ENCODE results near the gene ELF4. TPM values are rescaled to one million over a fixed set of nuclear protein-coding genes. Genes with fewer than 3 reads are reported as not detected.

ELF4 gene
- total and polyA plus RNA-seq, 3 experiments from 2014 or later = 19.5 to 24.7 (median 23.8) TPM

GRCh38 chrX:130015181-130015580, 95.1 kb downstream of the ELF4 start:
- Histone ChIP-seq H3K4me1 (ENCODE audit: insufficient read depth, low read length) (no peaks in the 10 kb centered on the region), H3K36me3 (ENCODE audit: insufficient read depth, low read length) (no peaks in the 10 kb centered on the region), H3K4me3 (ENCODE audit: low read length) (no peak overlapping the region), H3K27ac (ENCODE audit: low read depth, low read length) (no peak overlapping the region), H3K9me3 (ENCODE audit: low read length) (no peaks in the 10 kb centered on the region), H3K27me3 (ENCODE audit: insufficient read depth, low read length, poor library complexity, severe bottlenecking) (no peaks in the 10 kb centered on the region)
- no peak for DNase-seq
- CTCF ChIA-PET = no interaction called here
- POLR2A ChIA-PET = interaction anchor here (0.8 kb wide), 1 partner anchor 23 kb away, joined by 3 read pairs; no protein-coding TSS in a partner anchor
- no peak overlapping the region for H3K4me3 Mint-ChIP-seq
- H3K36me3 Mint-ChIP-seq = peaks cover 0 to 60% (median 2%) of the 10 kb centered on the region in 3 donors
- no peak overlapping the region for H3K27ac Mint-ChIP-seq
- H3K4me1 Mint-ChIP-seq = no peaks in the 10 kb centered on the region
- no peaks in the 10 kb centered on the region for H3K9me3 Mint-ChIP-seq
- peaks cover 0 to 4% of the 10 kb centered on the region in 2 donors for H3K27me3 Mint-ChIP-seq

Other genes with a start within 250 kb of the ELF4 start
- gene UTP14A, start 204.3 kb downstream of the ELF4 start, total RNA-seq = 10 to 100 TPM; 62.1 to 66.8 TPM
- gene UTP14A, start 204.3 kb downstream of the ELF4 start, polyA plus RNA-seq = 12.5 TPM
- gene BCORL1, start 127.9 kb downstream of the ELF4 start, total RNA-seq = 10 to 100 TPM; 10.7 to 12.1 TPM
- 2.7 TPM for gene BCORL1, start 127.9 kb downstream of the ELF4 start, polyA plus RNA-seq
- 10 to 100 TPM; 57.7 to 58.2 TPM for gene AIFM1, start 55.3 kb upstream of the ELF4 start, total RNA-seq
- gene AIFM1, start 55.3 kb upstream of the ELF4 start, polyA plus RNA-seq = 34.8 TPM
- gene RAB33A, start 61.5 kb upstream of the ELF4 start, total RNA-seq = 10 to 100 TPM in 1 of 2 experiments, 1 to 10 TPM in 1; 9.0 to 10.6 TPM
- gene RAB33A, start 61.5 kb upstream of the ELF4 start, polyA plus RNA-seq = 11.0 TPM
- 1 to 10 TPM; 7.1 to 7.6 TPM for gene ZNF280C, start 158.4 kb upstream of the ELF4 start, total RNA-seq
- gene ZNF280C, start 158.4 kb upstream of the ELF4 start, polyA plus RNA-seq = 2.2 TPM
- gene SLC25A14, start 229.4 kb upstream of the ELF4 start, total RNA-seq = 10 to 100 TPM; 14.1 to 15.5 TPM
- gene SLC25A14, start 229.4 kb upstream of the ELF4 start, polyA plus RNA-seq = 9.5 TPM